GM19467 (cell line): ENCODE results near the gene MS4A13.
"Not testable (repeated sequence)": the region's sequence is repeated elsewhere in the genome, so short reads cannot be mapped to it uniquely, and the experiment has no call there.

Experiments
- ATAC-seq: cut with Tn5 transposase; IDR thresholded peaks from one replicate; pipeline ENCODE4 v1.9.1; 2021; ENCODE audit warnings: mild to moderate bottlenecking, moderate library complexity; ENCODE audit not compliant: unreplicated experiment

Gene MS4A13

DNA sequence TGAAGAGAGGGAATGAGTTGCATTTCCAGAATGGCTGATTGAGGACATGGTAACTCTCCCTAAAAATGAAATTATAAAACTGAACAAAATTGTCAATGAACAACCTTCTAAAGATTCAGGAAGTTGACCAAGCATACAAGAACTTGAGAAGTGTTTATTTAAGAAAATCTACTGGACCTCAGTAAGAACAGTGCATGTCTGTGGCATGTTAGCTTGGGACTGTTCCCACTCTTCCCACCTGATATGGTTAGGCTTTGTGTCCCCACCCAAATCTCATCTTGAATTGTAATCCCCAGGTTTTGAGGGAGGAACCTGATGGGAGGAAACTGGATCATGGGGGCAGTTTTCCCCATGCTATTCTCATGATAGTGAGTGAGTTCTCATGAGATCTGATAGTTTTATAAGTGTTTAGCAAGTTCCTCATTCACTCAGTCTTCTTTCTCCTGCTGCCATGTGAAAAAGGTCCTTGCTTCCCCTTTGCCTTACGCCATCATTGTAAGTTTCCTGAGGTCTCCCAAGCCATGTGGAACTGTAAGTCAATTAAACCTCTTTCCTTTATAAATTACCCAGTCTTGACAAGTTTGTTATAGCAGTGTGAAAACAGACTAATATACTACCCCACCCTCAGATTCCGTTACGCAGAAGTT lies 15.4 kb downstream of the MS4A13 start:
- ATAC-seq = no peak

DNA sequence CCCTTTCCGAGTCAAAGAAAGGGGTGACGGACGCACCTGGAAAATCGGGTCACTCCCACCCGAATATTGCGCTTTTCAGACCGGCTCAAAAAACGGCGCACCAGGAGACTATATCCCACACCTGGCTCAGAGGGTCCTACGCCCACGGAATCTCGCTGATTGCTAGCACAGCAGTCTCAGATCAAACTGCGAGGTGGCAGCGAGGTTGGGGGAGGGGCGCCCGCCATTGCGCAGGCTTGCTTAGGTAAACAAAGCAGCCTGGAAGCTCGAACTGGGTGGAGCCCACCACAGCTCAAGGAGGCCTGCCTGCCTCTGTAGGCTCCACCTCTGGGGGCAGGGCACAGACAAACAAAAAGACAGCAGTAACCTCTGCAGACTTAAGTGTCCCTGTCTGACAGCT lies 17.2 kb downstream of the MS4A13 start:
- ATAC-seq = not testable (repeated sequence)

DNA sequence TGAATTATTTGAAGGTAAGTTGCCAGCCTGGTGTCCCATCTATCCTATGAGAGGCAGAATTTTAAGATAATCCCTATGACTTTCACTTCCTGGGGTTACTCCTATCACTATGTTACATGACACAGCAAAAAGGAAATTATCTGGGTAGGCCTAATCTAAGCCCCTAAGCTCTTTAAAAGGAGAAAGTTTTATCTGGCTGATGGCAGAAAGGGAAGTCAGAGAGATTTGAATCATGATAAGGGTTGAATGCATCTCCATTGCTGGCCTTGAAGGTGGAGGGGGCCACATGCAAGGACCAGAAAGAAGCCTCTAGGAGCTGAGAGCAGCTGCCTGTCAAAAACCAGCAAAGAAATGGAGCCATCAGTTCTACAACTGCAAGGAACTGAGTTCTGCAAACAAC lies 23.4 kb downstream of the MS4A13 start:
- ATAC-seq = not testable (repeated sequence)

DNA sequence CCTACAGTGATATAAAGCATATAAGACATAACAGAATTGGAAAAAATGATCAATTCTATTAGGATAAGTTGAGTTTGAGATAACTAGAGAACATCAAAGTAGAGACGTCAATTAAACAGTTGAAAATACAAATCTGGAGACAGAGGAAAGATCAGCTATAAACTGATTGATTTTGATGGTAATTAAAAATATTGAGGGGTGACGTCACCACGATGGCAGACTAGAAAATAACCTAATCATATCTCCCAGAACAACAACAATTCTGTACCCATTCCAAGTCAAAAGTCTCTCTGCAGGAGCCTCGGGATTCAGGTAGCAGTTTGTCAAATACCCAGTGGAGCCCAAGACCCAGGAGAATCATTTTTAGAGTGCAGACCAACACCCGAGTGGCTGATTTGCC lies 28.9 kb downstream of the MS4A13 start:
- no peak for ATAC-seq

DNA sequence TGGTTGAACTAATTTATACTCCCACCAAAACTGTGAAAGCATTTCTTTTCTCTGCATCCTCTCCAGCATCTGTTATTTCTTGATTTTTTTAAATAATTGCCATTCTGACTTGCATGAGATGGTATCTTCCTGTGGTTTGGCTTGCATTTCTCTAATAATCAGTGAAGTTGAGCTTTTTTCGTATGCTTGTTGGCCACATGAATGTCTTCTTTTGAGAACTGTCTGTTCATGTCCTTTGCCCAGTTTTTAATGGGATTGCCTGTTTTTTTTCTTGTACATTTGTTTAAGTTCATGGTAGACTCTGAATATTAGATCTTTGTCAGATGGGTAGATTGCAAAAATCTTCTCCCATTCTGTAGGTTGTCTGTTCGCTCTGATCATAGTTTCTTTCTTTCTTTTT lies 46.1 kb downstream of the MS4A13 start:
- no peak for ATAC-seq

DNA sequence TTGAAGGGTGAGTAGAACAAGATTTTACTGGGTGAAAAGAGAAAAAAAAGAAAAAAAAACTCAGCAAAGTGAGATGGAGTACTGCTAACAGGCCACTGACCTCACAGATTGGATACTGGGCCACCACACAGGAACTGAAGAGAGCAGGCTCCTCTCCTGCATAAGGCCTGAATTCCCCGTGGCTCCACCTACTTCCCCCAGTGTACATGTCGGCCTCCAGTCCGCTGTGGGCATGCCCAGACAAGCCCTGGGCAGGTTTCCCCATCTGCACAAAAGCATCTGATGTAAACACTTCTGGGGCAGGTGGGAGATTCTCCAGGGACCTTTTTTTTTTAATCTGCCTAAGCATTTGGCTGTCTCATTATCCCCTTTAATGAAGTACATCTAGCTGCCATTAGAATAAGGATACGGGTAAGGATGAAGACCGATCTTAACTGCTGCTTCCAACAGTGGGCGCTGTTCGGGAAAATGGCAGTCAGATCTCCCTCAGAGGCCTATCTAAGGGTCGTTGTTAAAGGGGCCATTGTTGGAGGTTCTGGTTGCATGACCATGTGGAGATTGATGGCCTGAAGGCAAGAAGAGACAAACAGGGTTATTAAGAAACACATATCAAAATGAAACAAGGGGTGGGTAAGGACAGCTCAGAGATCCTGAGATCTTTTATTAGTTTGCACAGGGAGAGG lies 48.5 kb downstream of the MS4A13 start:
- ATAC-seq = no peak

DNA sequence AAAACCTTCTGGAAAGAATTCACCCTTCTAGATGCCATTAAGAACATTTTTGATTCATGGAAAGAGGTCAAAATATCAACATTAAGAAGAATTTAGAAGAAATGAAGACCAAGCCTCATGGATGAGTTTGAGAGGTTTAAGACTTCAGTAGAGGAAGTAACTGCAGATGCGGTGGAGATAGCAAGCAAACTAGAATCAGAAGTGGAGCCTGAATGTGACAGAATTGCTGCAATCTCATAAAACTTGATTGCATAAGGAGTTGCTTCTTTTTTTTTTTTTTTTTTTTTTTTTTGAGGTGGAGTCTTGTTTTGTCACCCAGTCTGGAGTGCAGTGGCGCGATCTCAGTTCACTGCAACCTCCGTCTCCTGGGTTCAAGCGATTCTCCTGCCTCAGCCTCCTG lies 51.6 kb downstream of the MS4A13 start:
- ATAC-seq = no peak

DNA sequence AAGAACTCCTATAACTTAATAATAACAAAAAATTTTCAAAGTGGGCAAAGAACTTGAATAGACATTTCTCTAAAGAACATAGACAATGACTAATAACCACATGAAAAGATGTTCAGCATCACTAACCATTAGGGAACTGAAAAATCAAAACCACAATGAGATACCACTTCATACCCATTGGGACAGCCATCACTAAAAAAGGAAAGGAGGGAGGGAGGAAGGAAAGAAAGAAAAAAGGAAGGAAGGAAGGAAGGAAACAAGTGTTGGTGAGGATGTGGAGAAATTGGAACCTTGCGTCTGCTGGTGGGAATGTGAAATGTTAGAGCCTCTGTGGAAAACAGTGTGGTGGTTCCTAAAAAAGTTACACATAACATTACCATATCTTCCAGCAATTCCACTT lies 55.8 kb downstream of the MS4A13 start:
- ATAC-seq = no peak

DNA sequence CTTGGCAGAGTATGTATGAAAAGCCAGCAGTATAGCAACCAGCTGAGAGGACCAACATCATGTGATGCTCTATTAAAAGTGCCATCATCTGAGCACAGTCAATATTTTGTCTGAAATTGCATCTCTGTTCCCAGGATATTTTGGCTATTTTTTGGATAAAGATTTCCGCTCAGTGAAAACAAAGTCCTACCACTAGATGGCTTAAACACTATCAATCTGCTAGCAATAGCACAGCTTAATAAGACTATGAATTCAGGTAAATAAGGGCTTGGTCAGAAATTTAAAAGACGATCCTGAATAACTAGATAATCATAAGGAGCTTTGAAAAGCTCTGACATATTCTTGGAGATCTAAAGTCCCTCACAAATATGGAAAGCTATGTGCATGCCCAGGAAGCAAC lies 74.4 kb downstream of the MS4A13 start:
- ATAC-seq = no peak
